ENCODE measurements around the gene USP7.

GRCh38 chr16:8861563-8862308 is 102.0 kb downstream of the USP7 start:
- no peak for TF ChIP-seq PML (IDR thresholded peaks at IDR 0.05; ENCODE audit: low read length)
- TF ChIP-seq CTCF (IDR thresholded peaks at IDR 0.05 in 2 of 3, conservative IDR thresholded peaks at IDR 0.05 in 1 of 3; ENCODE audit: control insufficient read depth in 2 of 3, extremely low read depth in 1 of 3, insufficient read depth in 1 of 3, low read depth in 3 of 3, low read length in 3 of 3): no peak
- TF ChIP-seq MAX (IDR thresholded peaks at IDR 0.05; ENCODE audit: low read depth, low read length): no peak
- TF ChIP-seq BRCA1 (IDR thresholded peaks at IDR 0.05; ENCODE audit: low read depth, low read length): no peak
- TF ChIP-seq USF2 (IDR thresholded peaks at IDR 0.05; ENCODE audit: borderline replicate concordance, low read depth, low read length): no peak

Measured in GM12878 (cell line).